ENCODE data around the gene CDK5R2.

CDK5R2 gene

DNA sequence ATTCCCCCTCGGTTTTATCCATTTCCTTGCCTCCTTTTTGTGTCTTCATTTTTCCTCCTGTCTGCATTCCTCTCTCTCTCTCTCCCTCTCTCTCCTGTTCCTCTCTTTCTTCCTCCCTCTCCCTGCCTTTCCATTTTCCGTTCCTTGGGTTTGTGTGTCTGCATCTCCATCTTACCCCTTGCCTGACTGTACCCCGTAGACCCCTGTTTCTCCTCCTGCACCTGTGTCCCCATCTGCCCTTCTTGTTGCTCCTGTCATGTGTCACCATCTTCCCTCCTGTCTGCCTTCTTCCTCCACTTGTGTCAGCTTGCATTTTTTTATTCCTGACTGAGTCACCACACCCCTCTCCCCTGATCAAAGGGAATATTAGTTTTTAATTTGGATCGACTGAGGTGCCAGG, 1.8 kb downstream of the CDK5R2 start:
- no peak for DNase-seq (ENCODE audit: low spot score)
- TF ChIP-seq, protein P1, sequence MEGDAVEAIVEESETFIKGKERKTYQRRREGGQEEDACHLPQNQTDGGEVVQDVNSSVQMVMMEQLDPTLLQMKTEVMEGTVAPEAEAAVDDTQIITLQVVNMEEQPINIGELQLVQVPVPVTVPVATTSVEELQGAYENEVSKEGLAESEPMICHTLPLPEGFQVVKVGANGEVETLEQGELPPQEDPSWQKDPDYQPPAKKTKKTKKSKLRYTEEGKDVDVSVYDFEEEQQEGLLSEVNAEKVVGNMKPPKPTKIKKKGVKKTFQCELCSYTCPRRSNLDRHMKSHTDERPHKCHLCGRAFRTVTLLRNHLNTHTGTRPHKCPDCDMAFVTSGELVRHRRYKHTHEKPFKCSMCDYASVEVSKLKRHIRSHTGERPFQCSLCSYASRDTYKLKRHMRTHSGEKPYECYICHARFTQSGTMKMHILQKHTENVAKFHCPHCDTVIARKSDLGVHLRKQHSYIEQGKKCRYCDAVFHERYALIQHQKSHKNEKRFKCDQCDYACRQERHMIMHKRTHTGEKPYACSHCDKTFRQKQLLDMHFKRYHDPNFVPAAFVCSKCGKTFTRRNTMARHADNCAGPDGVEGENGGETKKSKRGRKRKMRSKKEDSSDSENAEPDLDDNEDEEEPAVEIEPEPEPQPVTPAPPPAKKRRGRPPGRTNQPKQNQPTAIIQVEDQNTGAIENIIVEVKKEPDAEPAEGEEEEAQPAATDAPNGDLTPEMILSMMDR (IDR thresholded peaks at IDR 0.05; ENCODE audit: borderline replicate concordance, control extremely low read depth, extremely low read depth, insufficient read depth, missing control alignments), result no peak
- in situ Hi-C loops (cut with MboI; ENCODE audit: low sequenced_read_pairs, unreplicated experiment), result no loop called here

DNA sequence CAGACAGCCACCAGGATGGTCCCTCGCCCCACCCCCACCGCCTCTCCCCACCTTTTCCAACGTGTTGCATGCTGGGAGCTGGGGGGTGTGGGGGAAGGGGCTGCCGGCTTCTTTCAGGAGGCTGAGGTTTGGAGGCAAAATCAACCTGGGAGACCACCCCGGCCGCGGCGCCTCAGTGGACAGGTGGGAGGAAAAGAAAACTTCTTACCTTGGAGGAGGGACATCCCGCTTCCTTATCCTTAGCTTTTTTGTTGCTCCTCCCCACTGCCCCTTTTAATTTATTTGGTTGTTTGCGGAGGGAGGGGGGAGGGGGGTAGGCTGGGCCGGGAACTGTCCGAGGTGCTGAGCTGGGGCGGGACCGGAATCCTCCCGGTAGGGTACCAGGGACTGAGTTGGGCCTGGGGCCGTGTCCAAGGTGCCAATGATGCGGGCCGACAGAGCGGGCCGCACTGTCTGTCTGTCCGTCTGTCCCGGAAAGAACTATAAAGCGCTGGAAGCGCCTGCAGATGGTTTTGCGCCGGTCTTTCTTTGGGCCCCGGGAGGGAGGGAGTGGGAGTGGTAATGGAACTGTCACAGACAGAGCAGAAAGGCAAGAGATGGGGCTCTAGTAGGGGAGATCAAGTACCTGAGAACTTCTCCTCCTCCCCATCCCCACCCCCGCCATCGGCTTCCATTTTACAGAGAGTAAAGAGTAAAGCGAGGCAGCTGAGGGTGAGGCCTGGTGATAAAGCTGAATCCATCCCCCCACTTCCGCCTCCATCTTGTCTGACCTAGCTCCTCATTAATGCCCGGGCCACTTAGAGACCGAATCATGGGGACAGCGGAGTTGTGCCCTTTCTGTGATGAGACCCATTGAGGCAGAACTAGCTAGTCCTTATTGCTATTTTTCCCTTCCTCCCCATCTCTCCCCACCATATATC, 2.4 kb downstream of the CDK5R2 start:
- peak; percentile 59 for DNase-seq (ENCODE audit: low spot score)
- TF ChIP-seq, protein P1 (IDR thresholded peaks at IDR 0.05; ENCODE audit: borderline replicate concordance, control extremely low read depth, extremely low read depth, insufficient read depth, missing control alignments), result no peak

DNA sequence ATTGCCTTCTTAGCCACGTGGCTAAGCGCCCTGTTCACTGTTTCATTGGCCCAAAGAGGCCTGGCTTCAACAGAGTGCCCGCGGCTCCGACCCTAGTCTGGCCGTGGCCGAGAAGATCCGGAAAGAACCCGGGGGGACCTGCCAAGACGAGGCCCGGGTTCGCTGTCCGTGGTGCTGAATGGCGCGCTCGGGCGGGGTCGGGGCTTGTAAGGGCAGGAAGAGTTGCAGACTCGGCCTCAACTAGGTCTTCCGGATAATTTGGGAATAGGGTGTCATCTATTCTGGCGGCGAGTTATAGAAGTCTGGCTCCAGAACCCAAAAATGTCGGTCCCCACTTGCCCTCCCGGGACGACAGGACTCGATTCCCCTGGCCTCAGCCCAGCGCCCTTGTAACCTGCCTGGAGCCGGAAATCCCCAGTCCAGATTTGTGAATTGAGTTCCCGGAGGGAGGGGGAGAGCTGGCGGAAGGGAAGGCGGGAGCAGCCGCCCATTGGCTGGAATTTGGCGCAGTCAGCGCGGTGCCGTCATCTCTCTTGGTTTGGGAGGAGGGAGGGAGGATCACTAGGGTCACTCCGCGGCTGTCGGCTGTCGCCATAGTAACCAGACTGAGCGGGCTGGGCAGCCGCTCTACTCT, 3.5 kb downstream of the CDK5R2 start:
- DNase-seq (ENCODE audit: low spot score), result peak; percentile 70
- TF ChIP-seq, protein P1 (IDR thresholded peaks at IDR 0.05; ENCODE audit: borderline replicate concordance, control extremely low read depth, extremely low read depth, insufficient read depth, missing control alignments), result no peak
- in situ Hi-C loops (cut with MboI; ENCODE audit: low sequenced_read_pairs, unreplicated experiment), result no loop called here

More for the DNA sequence above, 2.4 kb downstream of the CDK5R2 start:
- in situ Hi-C loops (cut with MboI; ENCODE audit: low sequenced_read_pairs, unreplicated experiment), result no loop called here

DNA sequence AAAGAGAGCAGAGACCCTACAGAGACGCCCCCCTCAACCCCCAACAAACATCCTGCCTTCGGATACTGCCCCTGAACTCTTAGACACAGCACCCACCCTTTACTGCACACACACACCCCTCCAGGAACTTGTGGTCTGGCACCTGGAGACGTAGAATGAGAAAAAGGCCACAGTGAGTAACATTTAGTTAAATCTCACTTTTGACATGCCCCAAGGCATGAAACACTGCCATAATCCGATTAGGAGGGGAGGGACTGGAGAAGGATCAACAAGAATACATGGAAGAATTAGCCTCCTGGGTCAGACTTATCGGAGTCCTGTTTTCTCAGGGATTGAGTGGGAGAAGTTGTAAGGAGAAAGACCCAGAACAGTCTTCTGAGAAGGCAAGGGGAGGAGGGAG, 4.1 kb downstream of the CDK5R2 start:
- DNase-seq (ENCODE audit: low spot score), result no peak
- in situ Hi-C loops (cut with MboI; ENCODE audit: low sequenced_read_pairs, unreplicated experiment), result no loop called here
- TF ChIP-seq, protein P1 (IDR thresholded peaks at IDR 0.05; ENCODE audit: borderline replicate concordance, control extremely low read depth, extremely low read depth, insufficient read depth, missing control alignments), result no peak

DNA sequence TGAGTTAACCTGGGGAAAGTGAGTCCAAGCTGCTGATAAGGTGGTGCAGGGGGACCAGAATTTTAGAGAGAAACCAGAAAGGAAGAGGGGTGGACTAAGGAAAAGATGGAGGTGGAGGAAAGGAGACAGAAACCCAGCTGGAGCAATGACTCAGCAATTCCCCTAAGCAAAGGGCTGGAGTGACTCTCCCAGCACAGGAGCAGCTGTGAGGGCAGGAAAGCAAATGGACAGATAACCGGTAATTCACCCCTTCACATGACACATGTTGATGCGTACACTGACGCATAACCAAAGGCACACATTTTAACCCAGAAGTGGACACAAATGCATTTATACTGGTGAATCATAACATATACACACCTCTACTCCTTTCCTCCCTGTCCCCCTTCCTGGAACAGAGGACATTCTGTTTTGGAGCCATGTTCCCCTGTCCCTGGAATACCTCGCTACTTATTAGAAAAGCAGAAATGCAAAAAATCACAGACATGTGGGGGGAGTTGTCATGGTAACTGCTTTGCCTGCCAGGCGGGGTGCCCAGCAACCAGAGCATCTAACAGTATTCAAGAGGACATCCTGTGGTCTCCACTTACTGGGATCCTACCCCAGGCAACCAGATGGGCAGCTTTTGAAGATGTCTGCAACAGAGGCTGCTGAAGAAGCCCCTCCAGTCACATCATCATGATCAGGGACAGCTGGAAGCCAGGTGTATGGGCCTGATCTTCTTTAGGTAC, 4.7 kb downstream of the CDK5R2 start:
- TF ChIP-seq, protein P1 (IDR thresholded peaks at IDR 0.05; ENCODE audit: borderline replicate concordance, control extremely low read depth, extremely low read depth, insufficient read depth, missing control alignments), result no peak
- in situ Hi-C loops (cut with MboI; ENCODE audit: low sequenced_read_pairs, unreplicated experiment), result no loop called here
- DNase-seq (ENCODE audit: low spot score), result no peak

DNA sequence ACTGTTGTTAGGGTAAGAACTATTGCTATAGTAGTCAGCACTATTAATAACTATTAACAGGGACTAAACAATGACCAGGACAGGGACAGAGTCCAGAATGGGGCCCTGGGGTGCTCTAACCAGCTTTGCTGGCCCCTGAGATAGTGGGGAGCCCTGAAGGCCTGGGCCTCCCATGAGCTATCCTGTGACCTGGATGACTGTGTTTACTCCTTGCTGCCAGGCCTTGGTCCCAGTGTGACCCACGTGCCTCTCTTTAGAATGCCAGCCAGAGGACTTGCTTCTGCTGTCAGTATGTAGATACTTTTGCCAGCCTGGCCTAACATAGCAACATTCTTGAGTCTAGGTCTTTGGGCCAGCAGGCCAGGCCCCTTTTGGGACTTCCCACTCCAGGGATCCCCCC, 11.4 kb downstream of the CDK5R2 start:
- no peak for DNase-seq (ENCODE audit: low spot score)
- TF ChIP-seq, protein P1 (IDR thresholded peaks at IDR 0.05; ENCODE audit: borderline replicate concordance, control extremely low read depth, extremely low read depth, insufficient read depth, missing control alignments), result no peak
- in situ Hi-C loops (cut with MboI; ENCODE audit: low sequenced_read_pairs, unreplicated experiment), result no loop called here

Data from GM13976 (cell line).